NCI-H345 treated with DMSO at 0.1 percent for 48 hours (cell line): Measurements from ENCODE around the gene ALDH9A1.

Source experiments
- DNase-seq: peaks from one replicate; lab custom pipeline; 2025; ENCODE audit not compliant: unreplicated experiment; lab: John Stamatoyannopoulos, UW

ALDH9A1 gene

DNA sequence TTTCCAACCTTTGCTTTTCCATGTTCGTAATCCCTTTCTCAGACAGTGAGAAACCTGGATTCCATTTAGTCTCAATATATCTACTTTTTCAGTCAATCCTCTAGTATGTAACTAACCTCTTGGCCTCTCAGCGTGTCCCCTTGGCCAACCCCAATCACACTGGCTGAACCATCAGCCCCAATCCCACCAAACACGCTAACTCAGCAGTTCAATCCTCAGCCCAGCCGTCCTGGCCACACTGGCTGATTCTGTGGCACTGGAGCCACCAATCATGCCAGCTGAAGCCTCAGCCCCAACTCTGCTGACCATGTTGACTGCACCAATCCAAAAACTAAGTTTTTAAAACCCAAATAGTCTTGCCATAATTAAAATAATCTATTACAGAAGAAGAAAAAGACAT, 73.9 kb downstream of the ALDH9A1 start:
- no peak for DNase-seq

- no peak for DNase-seq
These were observed 74.7 kb downstream of the ALDH9A1 start for GRCh38 chr1:165623624-165624023.

DNA sequence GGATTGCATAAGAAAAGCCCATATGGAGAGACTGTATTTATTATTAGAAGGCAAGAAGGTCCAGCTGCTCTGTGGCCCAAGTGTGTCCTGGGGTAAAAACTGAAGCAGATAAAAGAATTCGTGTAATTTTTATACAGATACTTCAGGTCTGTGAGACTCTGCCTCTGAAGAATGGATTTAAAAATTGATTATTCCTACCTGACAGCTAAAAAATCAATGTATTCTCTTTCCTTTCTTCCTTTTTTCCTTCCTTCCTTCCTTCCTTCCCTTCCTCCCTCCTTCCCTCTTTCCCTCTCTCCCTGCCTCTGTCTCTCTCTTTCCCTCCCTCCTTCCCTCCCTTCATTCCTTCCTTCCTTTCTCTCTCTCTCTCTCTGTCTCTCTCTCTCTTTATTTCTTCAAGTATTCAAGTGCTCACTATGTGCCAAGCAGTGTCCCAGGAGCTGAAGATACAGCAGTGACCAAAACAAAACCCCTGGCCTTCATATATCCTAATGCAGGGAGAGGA, 78.7 kb downstream of the ALDH9A1 start:
- DNase-seq = no peak

DNA sequence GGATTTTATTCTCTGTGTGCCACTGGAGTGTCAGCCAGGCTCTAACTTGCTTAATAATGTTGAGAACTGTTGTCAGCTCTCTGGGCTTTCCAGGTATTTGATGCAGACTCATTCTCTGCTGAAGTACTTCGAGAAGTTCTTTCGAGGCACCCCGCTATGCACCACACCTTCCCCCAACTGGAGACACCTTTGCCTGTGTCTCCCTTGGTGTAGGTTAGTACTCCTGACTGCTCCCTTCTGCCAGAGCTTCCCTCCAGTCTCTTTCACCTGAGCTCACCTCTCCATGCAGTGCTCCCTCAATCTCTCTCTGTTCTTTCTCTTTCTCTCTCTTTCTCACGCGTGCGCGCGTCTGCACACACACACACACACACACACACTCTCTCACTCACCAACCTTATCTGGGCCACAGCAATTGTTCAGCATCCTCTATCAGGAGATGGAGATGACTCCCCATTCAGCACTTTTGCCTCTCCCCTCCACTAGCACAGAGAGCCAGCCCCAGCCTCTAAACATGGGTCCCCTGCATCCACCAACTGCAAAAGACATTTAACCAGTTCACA, 81.3 kb downstream of the ALDH9A1 start:
- no peak for DNase-seq

DNA sequence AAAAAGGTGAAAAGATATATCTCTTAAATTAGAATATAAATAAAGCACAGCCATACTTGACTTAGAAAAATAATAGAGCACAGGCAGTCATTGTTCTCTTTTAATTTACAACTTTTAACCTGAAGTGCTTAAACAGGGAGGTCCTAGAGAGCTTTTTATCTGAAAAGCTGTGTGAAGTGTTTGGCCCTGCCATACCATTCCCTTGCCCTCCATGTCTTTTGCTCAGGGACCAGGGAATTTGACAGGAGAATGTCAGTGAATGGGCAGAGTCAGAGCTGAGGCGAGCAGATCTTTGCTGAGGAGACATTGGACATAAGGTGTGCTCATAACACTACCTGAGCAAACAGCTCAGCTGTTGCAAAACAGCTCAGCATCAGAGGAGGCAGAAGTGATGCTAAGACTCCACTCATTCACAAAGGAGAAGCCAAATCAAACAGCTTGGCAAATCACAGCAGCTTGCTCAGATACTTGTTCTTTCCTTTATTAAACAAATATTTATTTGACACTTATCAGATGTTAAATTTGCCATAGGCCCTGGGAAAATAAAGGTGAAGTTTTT, 82.2 kb downstream of the ALDH9A1 start:
- DNase-seq = no peak
